Measurements from ENCODE around the gene CPT1B.

CPT1B gene

DNA sequence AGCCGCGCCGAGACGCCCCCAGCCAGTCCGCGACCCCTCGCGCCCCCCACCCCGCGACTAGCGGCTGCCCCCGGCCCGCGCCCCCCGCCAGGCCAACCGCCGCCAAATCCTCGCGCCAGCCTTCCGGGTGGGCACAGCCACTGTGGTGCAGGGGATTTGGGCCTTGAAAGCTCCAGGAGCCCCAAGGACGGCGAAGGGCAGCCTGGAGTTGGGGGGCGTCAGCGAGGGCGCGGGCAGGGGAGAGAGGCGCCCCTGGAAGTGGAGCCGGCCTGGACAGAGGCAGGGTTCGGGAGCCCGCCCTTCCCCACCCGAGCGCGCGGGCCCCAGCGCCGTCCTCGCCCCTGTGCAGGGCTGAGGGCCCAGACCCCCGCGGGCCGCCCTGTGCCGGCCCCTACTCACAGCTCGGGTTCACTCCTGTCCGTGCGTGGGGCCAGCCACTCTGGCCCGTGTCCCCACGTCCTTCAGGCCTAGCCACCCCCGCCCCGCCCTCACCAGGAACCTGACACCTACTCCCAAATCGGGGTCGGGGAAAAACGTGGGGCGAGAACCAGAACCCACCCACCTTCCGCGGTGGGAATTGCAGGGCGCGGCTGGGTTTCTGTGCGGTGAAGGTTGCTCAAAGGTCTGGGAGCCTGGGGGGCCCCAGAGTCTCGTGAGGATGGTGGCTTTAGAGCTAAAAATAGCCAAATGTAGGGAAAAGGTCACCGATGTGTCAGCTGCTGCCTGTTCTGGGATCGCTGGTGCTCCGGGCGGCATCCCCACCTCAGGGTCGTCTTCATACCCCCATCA lies at the start of gene CPT1B:
Gene CPT1B, minus strand, starts transcription at position 441 of the 789 bp plus-strand sequence. CDS start 512 bp downstream, outside the sequence.
- Histone ChIP-seq H3K9ac (ENCODE audit: low read length) (peak within 1 kb of the TSS; percentile 66), H3K36me3 (ENCODE audit: control insufficient read depth, insufficient read depth, low read length, severe bottlenecking) (no peaks in the 10 kb centered on the region), H3K4me1 (ENCODE audit: control insufficient read depth, insufficient read depth, low read length) (peaks cover 30% of the 10 kb centered on the region), H3K27me3 (replicated peaks; ENCODE audit: control insufficient read depth, insufficient read depth, low read length) (no peaks in the 10 kb centered on the region), H3K4me3 (ENCODE audit: low read length) (peak within 1 kb of the TSS; percentile 38), H3K9me3 (ENCODE audit: control insufficient read depth, low read length) (no peaks in the 10 kb centered on the region)
- DNase-seq (ENCODE audit: low read depth): peak; percentile 42

DNA sequence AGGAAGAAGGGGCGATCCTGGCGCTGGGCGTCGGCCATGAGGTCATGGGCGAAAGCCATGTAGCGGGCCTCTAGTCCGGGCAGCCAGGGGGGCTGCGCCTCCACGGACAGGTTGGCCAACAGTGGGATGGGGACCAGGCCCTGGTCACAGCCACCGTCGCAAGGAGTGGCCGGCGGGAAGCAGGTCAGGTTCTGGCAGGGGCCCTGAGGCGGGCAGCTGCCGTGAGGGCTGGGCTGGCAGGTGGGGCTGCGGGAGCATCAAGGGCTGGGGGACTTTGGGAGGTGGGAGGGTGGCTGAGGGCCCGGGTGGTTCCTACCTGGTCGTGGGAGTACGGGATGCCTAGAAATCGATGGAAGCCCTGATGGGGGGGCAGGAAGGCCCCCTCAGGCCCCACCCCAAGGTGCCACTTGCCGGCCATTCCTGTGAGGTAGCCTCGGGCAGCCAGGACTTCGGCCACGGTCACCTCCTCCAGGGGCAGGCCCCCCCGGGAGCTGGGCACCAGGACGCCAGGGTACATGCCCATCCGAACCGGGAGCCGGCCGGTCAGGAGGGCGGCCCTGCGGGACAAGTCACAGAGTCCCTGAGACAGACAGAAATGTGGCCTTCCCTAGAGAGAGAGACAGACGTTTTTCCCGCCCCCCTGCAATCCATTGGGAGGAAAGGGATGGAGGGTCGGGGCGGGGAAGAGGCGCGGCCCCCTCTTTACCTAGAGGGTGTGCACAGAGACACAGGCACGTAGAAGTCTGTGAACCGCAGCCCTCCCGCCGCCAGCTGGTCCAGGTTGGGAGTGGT lies 48.8 kb upstream of the CPT1B start:
- peaks cover 17% of the 10 kb centered on the region for H3K4me1 ChIP-seq (ENCODE audit: control insufficient read depth, insufficient read depth, low read length)
- no peaks in the 10 kb centered on the region for H3K9me3 ChIP-seq (ENCODE audit: control insufficient read depth, low read length)
- no peak for DNase-seq (ENCODE audit: low read depth)
- H3K27me3 ChIP-seq (replicated peaks; ENCODE audit: control insufficient read depth, insufficient read depth, low read length): peaks cover 3% of the 10 kb centered on the region
- peaks cover 3% of the 10 kb centered on the region for H3K36me3 ChIP-seq (ENCODE audit: control insufficient read depth, insufficient read depth, low read length, severe bottlenecking)
- H3K4me3 ChIP-seq (ENCODE audit: low read length): peak overlapping the region; percentile 93
- peak overlapping the region; percentile 92 for H3K9ac ChIP-seq (ENCODE audit: low read length)

DNA sequence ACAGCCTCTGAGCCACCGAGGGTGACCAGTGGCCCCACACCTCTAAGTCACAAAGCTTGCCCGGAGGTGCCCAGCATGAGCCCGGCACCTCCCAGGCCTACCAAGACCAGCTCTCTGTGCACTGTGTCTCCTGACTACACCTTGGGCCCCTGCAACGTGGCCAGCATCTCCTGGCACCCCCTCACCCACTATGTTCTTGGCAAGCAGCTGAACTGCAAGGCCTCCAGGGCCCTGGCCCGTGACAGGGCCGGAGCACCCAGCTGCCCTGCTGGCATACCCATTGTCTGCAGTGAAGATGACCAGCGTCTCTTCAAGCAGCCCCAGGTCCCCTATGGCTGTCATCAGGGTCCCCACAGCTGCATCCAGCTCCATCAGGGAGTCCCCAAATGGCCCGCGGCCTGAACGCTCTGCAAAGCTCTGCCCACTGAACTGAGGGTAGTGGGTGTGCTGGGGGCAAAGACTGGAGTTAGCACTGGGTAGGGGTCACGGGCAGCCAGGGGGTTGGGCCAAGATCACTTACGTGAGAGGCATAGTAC lies 48.2 kb upstream of the CPT1B start:
- Histone ChIP-seq H3K4me3 (ENCODE audit: low read length) (no peak overlapping the region), H3K9me3 (ENCODE audit: control insufficient read depth, low read length) (no peaks in the 10 kb centered on the region), H3K36me3 (ENCODE audit: control insufficient read depth, insufficient read depth, low read length, severe bottlenecking) (peaks cover 3% of the 10 kb centered on the region), H3K9ac (ENCODE audit: low read length) (no peak overlapping the region), H3K27me3 (replicated peaks; ENCODE audit: control insufficient read depth, insufficient read depth, low read length) (peaks cover 9% of the 10 kb centered on the region), H3K4me1 (ENCODE audit: control insufficient read depth, insufficient read depth, low read length) (peaks cover 17% of the 10 kb centered on the region)
- DNase-seq (ENCODE audit: low read depth): no peak

DNA sequence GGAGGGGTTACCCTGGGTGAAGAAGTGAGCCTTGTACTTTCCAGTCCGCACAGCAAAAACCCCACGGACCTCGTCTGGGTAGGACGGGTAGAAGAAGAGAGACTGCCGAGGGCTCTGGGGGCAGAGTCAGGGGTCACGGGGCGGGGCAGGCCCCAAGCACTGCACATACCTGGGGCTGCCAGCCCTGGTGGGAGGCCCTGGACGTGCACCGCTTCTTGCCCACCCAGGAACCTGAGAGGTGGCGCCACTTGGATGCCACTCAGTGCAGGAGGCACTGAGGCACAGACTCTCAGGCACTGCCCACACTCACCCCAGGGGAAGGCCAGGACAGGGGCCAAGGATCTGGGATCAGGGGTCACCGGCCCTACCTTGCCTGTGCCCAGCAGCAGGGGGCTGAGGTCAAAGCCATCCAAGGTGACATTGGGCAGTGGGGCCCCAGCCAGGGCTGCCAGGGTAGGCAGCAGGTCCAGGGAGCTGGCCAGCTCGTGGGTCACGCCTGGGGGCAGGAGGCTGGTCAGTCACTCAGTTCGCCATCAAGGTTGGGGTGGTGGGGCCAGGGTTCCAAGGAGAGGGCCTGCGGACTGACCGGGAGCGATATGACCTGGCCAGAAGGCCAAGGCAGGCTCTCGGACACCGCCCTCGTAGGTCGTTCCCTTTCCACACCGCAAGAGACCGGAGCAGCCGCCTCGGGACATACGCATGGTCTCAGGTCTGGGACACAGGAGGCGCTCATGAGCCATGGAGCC lies 47.5 kb upstream of the CPT1B start:
- peaks cover 15% of the 10 kb centered on the region for H3K27me3 ChIP-seq (replicated peaks; ENCODE audit: control insufficient read depth, insufficient read depth, low read length)
- H3K4me1 ChIP-seq (ENCODE audit: control insufficient read depth, insufficient read depth, low read length): peaks cover 20% of the 10 kb centered on the region
- no peaks in the 10 kb centered on the region for H3K9me3 ChIP-seq (ENCODE audit: control insufficient read depth, low read length)
- peaks cover 3% of the 10 kb centered on the region for H3K36me3 ChIP-seq (ENCODE audit: control insufficient read depth, insufficient read depth, low read length, severe bottlenecking)
- no peak overlapping the region for H3K4me3 ChIP-seq (ENCODE audit: low read length)
- no peak for DNase-seq (ENCODE audit: low read depth)
- no peak overlapping the region for H3K9ac ChIP-seq (ENCODE audit: low read length)

DNA sequence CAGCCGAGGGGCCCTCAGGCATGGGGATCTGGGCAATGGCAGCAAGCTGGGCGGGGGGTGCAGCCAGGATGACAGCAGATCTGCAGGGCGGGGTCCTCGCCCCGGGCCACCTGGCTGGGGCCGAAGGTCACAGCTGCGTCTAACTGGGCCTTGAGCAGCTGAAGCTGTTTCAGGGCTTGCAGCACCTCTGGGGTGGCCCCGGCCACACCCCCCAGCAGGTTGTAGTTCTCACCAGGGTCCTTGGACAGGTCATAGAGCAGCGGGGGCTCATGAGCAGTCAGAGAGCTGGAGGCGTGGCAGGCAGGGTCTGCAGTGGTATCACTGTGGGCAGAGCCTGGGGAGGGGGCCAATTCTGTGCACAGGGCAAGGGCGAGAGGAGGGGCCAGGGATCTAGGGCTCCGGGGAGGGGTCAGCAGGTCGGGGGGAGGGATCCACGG lies 46.9 kb upstream of the CPT1B start:
- H3K4me1 ChIP-seq (ENCODE audit: control insufficient read depth, insufficient read depth, low read length): peaks cover 23% of the 10 kb centered on the region
- H3K27me3 ChIP-seq (replicated peaks; ENCODE audit: control insufficient read depth, insufficient read depth, low read length): peaks cover 18% of the 10 kb centered on the region
- no peak for DNase-seq (ENCODE audit: low read depth)
- H3K9ac ChIP-seq (ENCODE audit: low read length): no peak overlapping the region
- H3K36me3 ChIP-seq (ENCODE audit: control insufficient read depth, insufficient read depth, low read length, severe bottlenecking): peaks cover 3% of the 10 kb centered on the region
- no peaks in the 10 kb centered on the region for H3K9me3 ChIP-seq (ENCODE audit: control insufficient read depth, low read length)
- H3K4me3 ChIP-seq (ENCODE audit: low read length): no peak overlapping the region

DNA sequence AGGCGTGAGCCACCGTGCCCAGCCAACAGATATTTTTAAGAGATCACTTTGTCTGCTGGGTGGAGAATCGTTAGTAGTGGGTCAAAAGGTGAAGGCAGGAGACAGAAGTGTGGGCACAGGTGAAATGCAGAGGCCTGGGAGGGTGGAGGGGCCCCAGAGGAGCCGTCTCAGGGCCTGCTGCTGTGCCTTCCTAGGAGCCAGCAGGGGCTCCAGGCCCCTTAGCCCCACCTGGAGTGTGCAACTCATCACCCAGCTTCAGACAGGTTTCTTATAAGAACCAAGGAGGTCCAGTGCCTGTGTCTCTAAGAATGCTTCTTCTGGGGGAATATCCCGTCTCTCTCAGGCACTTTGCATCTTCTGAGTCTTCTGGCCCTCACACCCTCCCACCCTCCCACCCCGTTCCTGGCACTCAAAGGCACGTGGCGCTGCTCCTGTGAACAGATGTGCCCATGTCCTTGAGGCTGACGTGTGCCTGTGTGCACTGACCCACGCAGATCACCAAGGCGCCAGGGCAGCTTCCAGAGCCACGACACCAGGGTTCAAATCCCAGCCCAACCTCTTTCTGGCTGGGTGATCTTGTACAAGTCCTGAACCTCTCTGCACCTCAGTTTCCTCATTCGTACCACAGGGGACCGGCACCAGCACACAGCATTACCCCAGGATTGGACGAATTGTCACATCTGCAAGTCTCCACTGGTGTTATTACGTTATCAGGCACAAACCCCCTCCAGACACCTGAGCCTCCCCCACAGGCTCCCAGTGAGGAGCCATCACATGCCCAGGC lies 46.3 kb upstream of the CPT1B start:
- peaks cover 23% of the 10 kb centered on the region for H3K4me1 ChIP-seq (ENCODE audit: control insufficient read depth, insufficient read depth, low read length)
- peaks cover 23% of the 10 kb centered on the region for H3K27me3 ChIP-seq (replicated peaks; ENCODE audit: control insufficient read depth, insufficient read depth, low read length)
- no peaks in the 10 kb centered on the region for H3K9me3 ChIP-seq (ENCODE audit: control insufficient read depth, low read length)
- no peak overlapping the region for H3K4me3 ChIP-seq (ENCODE audit: low read length)
- no peak for DNase-seq (ENCODE audit: low read depth)
- H3K9ac ChIP-seq (ENCODE audit: low read length): no peak overlapping the region
- H3K36me3 ChIP-seq (ENCODE audit: control insufficient read depth, insufficient read depth, low read length, severe bottlenecking): peaks cover 3% of the 10 kb centered on the region

DNA sequence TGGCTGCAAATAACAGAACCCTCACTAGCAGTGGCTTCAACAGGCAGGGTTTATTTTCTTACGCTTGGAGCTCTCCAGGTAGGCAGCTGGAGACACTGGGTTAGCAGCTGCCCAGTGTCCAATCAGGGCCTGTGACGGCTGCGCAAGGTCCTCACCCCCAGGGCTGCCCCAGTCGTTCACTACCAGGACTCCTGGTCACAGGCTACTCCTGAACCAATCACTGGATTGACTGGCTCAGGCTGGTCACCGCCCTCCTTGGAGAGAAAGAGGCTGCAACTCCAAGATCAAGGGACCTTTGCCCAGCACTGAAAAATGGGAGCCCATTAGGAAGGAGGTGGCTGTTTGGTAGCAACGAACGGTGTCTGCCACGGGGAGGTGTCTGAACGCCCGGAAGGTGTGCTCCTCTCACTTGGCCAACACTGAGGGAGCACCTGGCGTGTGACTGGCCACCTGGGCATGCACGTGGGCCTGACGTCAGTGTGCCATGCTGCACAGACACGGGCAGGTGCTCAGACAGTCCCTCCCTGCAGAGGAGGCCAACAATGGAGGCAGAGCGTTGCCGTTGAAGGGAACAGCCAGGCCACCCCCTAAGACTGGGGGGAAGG lies 44.6 kb upstream of the CPT1B start:
- H3K36me3 ChIP-seq (ENCODE audit: control insufficient read depth, insufficient read depth, low read length, severe bottlenecking): peaks cover 3% of the 10 kb centered on the region
- H3K4me3 ChIP-seq (ENCODE audit: low read length): no peak overlapping the region
- no peak for DNase-seq (ENCODE audit: low read depth)
- H3K9ac ChIP-seq (ENCODE audit: low read length): no peak overlapping the region
- H3K27me3 ChIP-seq (replicated peaks; ENCODE audit: control insufficient read depth, insufficient read depth, low read length): peaks cover 26% of the 10 kb centered on the region
- peaks cover 17% of the 10 kb centered on the region for H3K4me1 ChIP-seq (ENCODE audit: control insufficient read depth, insufficient read depth, low read length)
- H3K9me3 ChIP-seq (ENCODE audit: control insufficient read depth, low read length): no peaks in the 10 kb centered on the region

DNA sequence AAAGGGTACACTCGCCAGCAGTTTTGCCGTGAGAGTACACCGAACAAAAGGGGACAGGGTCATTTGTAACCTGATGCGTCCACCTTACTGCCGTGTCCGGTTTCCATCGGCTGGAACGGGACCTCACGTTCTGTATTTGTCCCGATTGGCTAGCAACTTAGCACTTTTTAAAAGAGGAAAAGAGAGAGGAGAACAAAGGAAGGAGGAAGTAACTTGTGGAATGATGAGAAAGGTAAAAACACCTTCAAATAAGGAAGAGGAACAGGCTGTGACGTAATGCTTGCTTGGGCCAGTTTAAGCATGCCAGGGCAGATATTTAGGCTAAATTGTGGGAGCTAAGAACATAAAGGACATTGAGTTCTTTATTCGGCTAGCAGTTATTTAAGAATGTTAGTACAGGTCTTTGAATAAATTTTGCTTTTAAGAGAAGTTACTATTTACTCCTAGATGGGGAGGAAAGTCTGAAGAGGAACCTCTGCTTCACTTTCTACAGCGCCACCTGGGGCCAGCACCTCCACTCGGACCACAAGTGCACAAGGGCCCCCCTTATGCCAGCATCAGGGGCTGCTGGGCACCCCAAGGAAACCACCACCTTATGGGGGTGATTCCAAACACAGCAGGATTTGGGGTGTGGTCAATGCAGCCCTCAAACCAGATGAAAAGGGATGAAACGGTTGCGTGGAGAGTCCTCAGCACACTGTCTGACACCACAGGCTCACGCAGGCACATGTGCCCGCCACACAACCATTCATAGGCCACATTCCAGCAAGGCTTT lies 43.9 kb upstream of the CPT1B start:
- Histone ChIP-seq H3K4me3 (ENCODE audit: low read length) (no peak overlapping the region), H3K27me3 (replicated peaks; ENCODE audit: control insufficient read depth, insufficient read depth, low read length) (peaks cover 26% of the 10 kb centered on the region), H3K9ac (ENCODE audit: low read length) (no peak overlapping the region), H3K36me3 (ENCODE audit: control insufficient read depth, insufficient read depth, low read length, severe bottlenecking) (peaks cover 3% of the 10 kb centered on the region), H3K4me1 (ENCODE audit: control insufficient read depth, insufficient read depth, low read length) (peaks cover 13% of the 10 kb centered on the region), H3K9me3 (ENCODE audit: control insufficient read depth, low read length) (no peaks in the 10 kb centered on the region)
- peak; percentile 24 for DNase-seq (ENCODE audit: low read depth)

DNA sequence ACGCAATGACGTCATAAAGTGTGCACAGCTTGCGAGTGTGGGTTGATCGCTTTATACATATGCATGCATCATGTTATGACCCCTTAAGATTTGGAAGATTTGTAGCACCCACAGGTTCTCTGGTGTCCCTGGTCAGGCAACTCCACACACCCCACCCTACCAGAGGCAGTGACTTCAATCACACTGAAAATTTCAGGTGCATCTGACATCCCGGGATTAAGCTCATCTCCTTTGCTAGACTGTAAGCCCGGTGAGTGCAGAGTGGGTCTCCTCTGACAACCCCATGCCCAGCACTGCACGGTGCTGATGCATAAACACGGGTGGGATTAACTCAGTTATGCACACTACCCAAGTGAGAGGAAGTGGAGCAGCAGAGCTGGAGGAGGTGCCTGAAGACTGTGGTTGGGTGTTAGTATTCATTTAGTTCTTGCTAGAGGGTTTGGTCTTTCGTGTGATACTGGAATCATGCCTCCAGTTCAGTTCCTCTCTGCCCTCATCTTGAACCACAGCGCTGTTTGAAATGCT lies 43.2 kb upstream of the CPT1B start:
- H3K9ac ChIP-seq (ENCODE audit: low read length): no peak overlapping the region
- H3K27me3 ChIP-seq (replicated peaks; ENCODE audit: control insufficient read depth, insufficient read depth, low read length): peaks cover 26% of the 10 kb centered on the region
- no peaks in the 10 kb centered on the region for H3K9me3 ChIP-seq (ENCODE audit: control insufficient read depth, low read length)
- no peak for DNase-seq (ENCODE audit: low read depth)
- no peak overlapping the region for H3K4me3 ChIP-seq (ENCODE audit: low read length)
- peaks cover 9% of the 10 kb centered on the region for H3K4me1 ChIP-seq (ENCODE audit: control insufficient read depth, insufficient read depth, low read length)
- H3K36me3 ChIP-seq (ENCODE audit: control insufficient read depth, insufficient read depth, low read length, severe bottlenecking): peaks cover 3% of the 10 kb centered on the region
